Lower lobe of right lung (tissue), 2 donors: ENCODE results near the gene SCAP. TPM values are rescaled to one million over a fixed set of nuclear protein-coding genes. Genes with fewer than 3 reads are reported as not detected.
A peak's percentile ranks its signal among the peaks of the same experiment; 100 is the strongest.

Experiments used
- ATAC-seq, 2 donors: fragments of 200-7000 bp; cut with Tn5 transposase; one replicate each; pipeline ENCODE4 v1.9.1; 2020 to 2022; ENCODE audit warnings: mild to moderate bottlenecking in 2 of 2, moderate library complexity in 2 of 2
- DNase-seq: peaks from one replicate; pipeline ENCODE4 v3.0.0-alpha.2; 2020
- H3K27ac ChIP-seq: fragments of 200-600 bp; one replicate; pipeline ENCODE4 v1.8.0; 2022
- H3K27me3 ChIP-seq: fragments of 200-600 bp; one replicate; pipeline ENCODE4 v1.8.0; 2022; ENCODE audit warnings: low read depth
- H3K36me3 ChIP-seq: fragments of 200-600 bp; one replicate; pipeline ENCODE4 v1.8.0; 2022; ENCODE audit warnings: mild to moderate bottlenecking
- H3K4me1 ChIP-seq: fragments of 200-600 bp; one replicate; pipeline ENCODE4 v1.8.0; 2022
- H3K4me3 ChIP-seq: fragments of 200-600 bp; one replicate; pipeline ENCODE4 v1.8.0; 2022; ENCODE audit warnings: mild to moderate bottlenecking
- H3K9me3 ChIP-seq: fragments of 200-600 bp; one replicate; pipeline ENCODE4 v1.8.0; 2022
- CTCF ChIP-seq: fragments of 200-600 bp; IDR thresholded peaks from one replicate; pipeline ENCODE4 v1.8.0; 2022; ENCODE audit warnings: antibody characterized with exemption, mild to moderate bottlenecking
- intact Hi-C: fragments of 100-400 bp; cut with DNase I; formaldehyde crosslinking; loops from one replicate; pipeline ENCODE4 v1.11.0; 2022
- total RNA-seq: library from RNA; stranded (reverse); fragmentation: NEBNext Ultra II Directional; extraction: Animal tissue kit (Norgen Biotek cat#: 25700); gene quantifications from one replicate; pipeline ENCODE4 v1.2.1, GENCODE V29; 2021
- donor health status: DM: no; HTN: yes; CAD: no; lungs with severe emphysema.

Gene SCAP
- total RNA-seq, 1 donor from 2014 or later, result 61.3 TPM

GRCh38 chr3:47404431-47404876, 71.3 kb downstream of the SCAP start:
- intact Hi-C loops, result no loop called here
- TF ChIP-seq CTCF, result no peak
- H3K9me3 ChIP-seq, result no peaks in the 10 kb centered on the region
- peaks cover 62% of the 10 kb centered on the region for H3K36me3 ChIP-seq
- H3K27me3 ChIP-seq, result no peaks in the 10 kb centered on the region
- H3K4me1 ChIP-seq, result peaks cover 20% of the 10 kb centered on the region
- no peak overlapping the region for H3K27ac ChIP-seq
- no peak overlapping the region for H3K4me3 ChIP-seq
- ATAC-seq, result no peak
- no peak for DNase-seq

GRCh38 chr3:47399531-47400270, 76.0 kb downstream of the SCAP start:
- H3K36me3 ChIP-seq, result peaks cover 62% of the 10 kb centered on the region
- TF ChIP-seq CTCF, result no peak
- H3K27ac ChIP-seq, result no peak overlapping the region
- H3K9me3 ChIP-seq, result no peaks in the 10 kb centered on the region
- H3K4me3 ChIP-seq, result no peak overlapping the region
- intact Hi-C loops, result no loop called here
- ATAC-seq, result no peak
- H3K27me3 ChIP-seq, result no peaks in the 10 kb centered on the region
- DNase-seq, result no peak
- H3K4me1 ChIP-seq, result peaks cover 32% of the 10 kb centered on the region

- intact Hi-C loops, result no loop called here
- H3K36me3 ChIP-seq, result peaks cover 62% of the 10 kb centered on the region
- peaks cover 32% of the 10 kb centered on the region for H3K4me1 ChIP-seq
Observed at GRCh38 chr3:47399016-47399415, 76.7 kb downstream of the SCAP start.

GRCh38 chr3:47398228-47398627, 77.5 kb downstream of the SCAP start:
- TF ChIP-seq CTCF, result no peak
- Histone ChIP-seq H3K27ac (no peak overlapping the region), H3K9me3 (no peaks in the 10 kb centered on the region), H3K27me3 (no peaks in the 10 kb centered on the region), H3K36me3 (peaks cover 57% of the 10 kb centered on the region), H3K4me1 (peaks cover 38% of the 10 kb centered on the region), H3K4me3 (no peak overlapping the region)
- intact Hi-C loops, result no loop called here
- DNase-seq, result no peak
- ATAC-seq, result no peak

More at GRCh38 chr3:47399016-47399415, 76.7 kb downstream of the SCAP start:
- DNase-seq (no peak), ATAC-seq (no peak)
- H3K27ac ChIP-seq, result no peak overlapping the region
- no peaks in the 10 kb centered on the region for H3K27me3 ChIP-seq
- H3K9me3 ChIP-seq, result no peaks in the 10 kb centered on the region
- no peak for TF ChIP-seq CTCF
- no peak overlapping the region for H3K4me3 ChIP-seq

- Histone ChIP-seq H3K4me3 (no peak overlapping the region), H3K4me1 (peaks cover 38% of the 10 kb centered on the region), H3K27ac (peak overlapping the region; percentile 34), H3K9me3 (no peaks in the 10 kb centered on the region), H3K27me3 (no peaks in the 10 kb centered on the region), H3K36me3 (peaks cover 47% of the 10 kb centered on the region)
- intact Hi-C loops, result no loop called here
- DNase-seq, result no peak
- peak; percentile 23 to 33 for ATAC-seq
- no peak for TF ChIP-seq CTCF
Observed at GRCh38 chr3:47394881-47395280, 80.9 kb downstream of the SCAP start.
